HG03460 (cell line): Measurements from ENCODE around the gene NAMPT.

Experiments
- ATAC-seq: cut with Tn5 transposase; IDR thresholded peaks from one replicate; pipeline ENCODE4 v1.9.1; 2021; ENCODE audit not compliant: unreplicated experiment

NAMPT gene

GRCh38 chr7:106277976-106278375 is 6.8 kb downstream of the NAMPT start:
- no peak for ATAC-seq

- no peak for ATAC-seq
Observed at GRCh38 chr7:106276513-106276912, 8.3 kb downstream of the NAMPT start.

- peak; percentile 61 for ATAC-seq
Observed at GRCh38 chr7:106273009-106273668, 11.6 kb downstream of the NAMPT start.

GRCh38 chr7:106270122-106270977 is 14.4 kb downstream of the NAMPT start:
- ATAC-seq = no peak

GRCh38 chr7:106269254-106269961 is 15.4 kb downstream of the NAMPT start:
- ATAC-seq = no peak

GRCh38 chr7:106265133-106265532 is 19.6 kb downstream of the NAMPT start:
- no peak for ATAC-seq

GRCh38 chr7:106262221-106262881 is 22.4 kb downstream of the NAMPT start:
- no peak for ATAC-seq

- no peak for ATAC-seq
Observed at GRCh38 chr7:106260136-106260561, 24.6 kb downstream of the NAMPT start.

- no peak for ATAC-seq
Observed at GRCh38 chr7:106258789-106259188, 26.0 kb downstream of the NAMPT start.

GRCh38 chr7:106257752-106258151 is 27.0 kb downstream of the NAMPT start:
- no peak for ATAC-seq

GRCh38 chr7:106256144-106256543 is 28.6 kb downstream of the NAMPT start:
- no peak for ATAC-seq

GRCh38 chr7:106255246-106255645 is 29.5 kb downstream of the NAMPT start:
- ATAC-seq = no peak

GRCh38 chr7:106254525-106255116 is 30.2 kb downstream of the NAMPT start:
- ATAC-seq = no peak

GRCh38 chr7:106252568-106252967 is 32.2 kb downstream of the NAMPT start:
- ATAC-seq = no peak

- ATAC-seq = no peak
Observed at GRCh38 chr7:106249488-106249887, 35.3 kb downstream of the NAMPT start.

- no peak for ATAC-seq
Observed at GRCh38 chr7:106248600-106248999, 36.2 kb downstream of the NAMPT start.

GRCh38 chr7:106247841-106248240 is 36.9 kb downstream of the NAMPT start:
- ATAC-seq = no peak

- ATAC-seq = no peak
Observed at GRCh38 chr7:106246902-106247711, 37.7 kb downstream of the NAMPT start.

- no peak for ATAC-seq
Observed at GRCh38 chr7:106243893-106244292, 40.9 kb downstream of the NAMPT start.

GRCh38 chr7:106239406-106239805 is 45.4 kb downstream of the NAMPT start:
- ATAC-seq = no peak
